Astrocyte of the cerebellum (primary cell): ENCODE data around the gene RPH3AL.

ENCODE experiments used
- DNase-seq: peaks from one replicate; pipeline ENCODE4 v3.0.0-alpha.2; 2011; ENCODE audit warnings: low read depth
- H3K4me3 ChIP-seq: 2 replicates; pipeline ENCODE4 v1.5.1; 2011; ENCODE audit warnings: mild to moderate bottlenecking, low read depth, low read length, moderate library complexity
- in situ Hi-C: cut with HindIII; loops from 2 replicates; pipeline ENCODE4 v1.10.0; 2017; ENCODE audit warnings: low sequenced_read_pairs
- TF ChIP-seq, protein P1 (sequence below): IDR thresholded peaks from 2 replicates; pipeline ENCODE4 v1.5.1; 2012; ENCODE audit warnings: low read length, low read depth, moderate library complexity, mild to moderate bottlenecking; ENCODE audit errors: missing control alignments

Gene RPH3AL

DNA sequence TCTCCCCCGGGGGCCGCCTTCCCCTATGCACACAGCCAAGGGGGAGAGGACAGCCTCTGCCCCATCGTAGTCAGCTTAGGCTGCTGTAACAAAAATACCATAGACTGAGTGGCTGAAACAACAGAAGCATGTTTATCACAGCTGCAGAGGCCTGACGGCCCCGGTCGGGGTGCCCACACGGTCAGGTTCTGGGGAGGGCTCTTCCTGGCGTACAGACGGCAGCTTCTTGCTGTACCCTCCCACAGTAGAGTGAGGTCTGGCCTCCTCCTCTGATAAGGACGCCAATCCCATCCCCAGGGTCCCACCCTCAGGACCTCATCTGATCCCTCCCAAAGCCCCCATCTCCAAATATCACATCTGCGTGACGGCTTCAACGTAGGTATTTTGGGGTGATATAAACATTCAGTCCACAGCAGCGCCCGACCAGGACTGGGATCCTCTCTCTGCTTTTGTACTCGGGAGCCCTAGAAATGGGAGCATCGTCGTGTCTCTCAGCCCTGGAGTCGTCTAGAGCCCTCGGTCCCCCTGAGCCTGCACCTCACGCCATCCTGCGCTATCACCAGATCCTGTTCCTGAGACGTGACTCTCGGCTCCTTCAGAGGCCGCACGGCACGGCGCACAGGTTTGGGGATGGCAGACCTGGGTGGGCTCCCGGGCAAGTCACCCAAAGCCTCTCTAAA lies 67.8 kb downstream of the RPH3AL start:
- in situ Hi-C loops = no loop called here
- H3K4me3 ChIP-seq = no peak overlapping the region
- DNase-seq = no peak
- TF ChIP-seq, protein P1, sequence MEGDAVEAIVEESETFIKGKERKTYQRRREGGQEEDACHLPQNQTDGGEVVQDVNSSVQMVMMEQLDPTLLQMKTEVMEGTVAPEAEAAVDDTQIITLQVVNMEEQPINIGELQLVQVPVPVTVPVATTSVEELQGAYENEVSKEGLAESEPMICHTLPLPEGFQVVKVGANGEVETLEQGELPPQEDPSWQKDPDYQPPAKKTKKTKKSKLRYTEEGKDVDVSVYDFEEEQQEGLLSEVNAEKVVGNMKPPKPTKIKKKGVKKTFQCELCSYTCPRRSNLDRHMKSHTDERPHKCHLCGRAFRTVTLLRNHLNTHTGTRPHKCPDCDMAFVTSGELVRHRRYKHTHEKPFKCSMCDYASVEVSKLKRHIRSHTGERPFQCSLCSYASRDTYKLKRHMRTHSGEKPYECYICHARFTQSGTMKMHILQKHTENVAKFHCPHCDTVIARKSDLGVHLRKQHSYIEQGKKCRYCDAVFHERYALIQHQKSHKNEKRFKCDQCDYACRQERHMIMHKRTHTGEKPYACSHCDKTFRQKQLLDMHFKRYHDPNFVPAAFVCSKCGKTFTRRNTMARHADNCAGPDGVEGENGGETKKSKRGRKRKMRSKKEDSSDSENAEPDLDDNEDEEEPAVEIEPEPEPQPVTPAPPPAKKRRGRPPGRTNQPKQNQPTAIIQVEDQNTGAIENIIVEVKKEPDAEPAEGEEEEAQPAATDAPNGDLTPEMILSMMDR = no peak

DNA sequence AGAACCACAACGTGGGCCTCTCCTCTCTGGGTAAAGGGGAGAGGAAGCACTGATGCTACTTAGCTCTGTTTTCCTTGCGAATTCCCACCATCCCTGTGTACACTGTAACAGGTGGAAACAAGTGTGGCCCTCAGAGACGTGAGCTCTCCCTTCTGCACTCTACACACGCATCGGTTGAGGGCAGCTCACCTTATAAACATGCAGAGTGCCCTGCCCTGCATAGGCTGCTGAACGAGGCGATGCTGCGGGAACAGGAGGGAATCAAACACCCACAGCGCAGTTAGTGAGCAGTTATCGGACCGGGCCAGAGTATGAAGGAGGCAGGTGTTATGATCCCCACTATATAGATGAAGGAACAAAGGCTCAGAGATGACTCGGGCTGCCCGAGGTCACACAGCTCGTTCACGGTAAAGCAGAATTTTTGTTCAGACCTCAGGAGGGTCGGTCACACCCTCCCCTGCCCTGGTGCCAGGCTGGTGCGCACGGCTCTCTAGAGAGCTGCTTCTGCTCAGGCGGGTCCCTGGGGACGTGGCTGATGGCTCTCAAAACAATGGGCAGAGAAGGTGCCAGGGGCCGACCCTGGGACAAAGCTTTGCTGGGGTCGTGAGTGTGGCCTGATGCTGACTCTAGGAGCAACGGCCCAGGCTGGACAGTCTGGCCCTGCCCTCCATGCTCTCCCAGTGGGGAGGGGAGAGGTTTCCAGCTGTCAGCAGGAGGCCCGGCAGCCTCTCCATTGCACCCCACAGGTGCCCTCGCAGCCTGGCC lies 68.5 kb downstream of the RPH3AL start:
- in situ Hi-C loops = no loop called here
- H3K4me3 ChIP-seq = no peak overlapping the region
- TF ChIP-seq, protein P1 = no peak
- DNase-seq = no peak

DNA sequence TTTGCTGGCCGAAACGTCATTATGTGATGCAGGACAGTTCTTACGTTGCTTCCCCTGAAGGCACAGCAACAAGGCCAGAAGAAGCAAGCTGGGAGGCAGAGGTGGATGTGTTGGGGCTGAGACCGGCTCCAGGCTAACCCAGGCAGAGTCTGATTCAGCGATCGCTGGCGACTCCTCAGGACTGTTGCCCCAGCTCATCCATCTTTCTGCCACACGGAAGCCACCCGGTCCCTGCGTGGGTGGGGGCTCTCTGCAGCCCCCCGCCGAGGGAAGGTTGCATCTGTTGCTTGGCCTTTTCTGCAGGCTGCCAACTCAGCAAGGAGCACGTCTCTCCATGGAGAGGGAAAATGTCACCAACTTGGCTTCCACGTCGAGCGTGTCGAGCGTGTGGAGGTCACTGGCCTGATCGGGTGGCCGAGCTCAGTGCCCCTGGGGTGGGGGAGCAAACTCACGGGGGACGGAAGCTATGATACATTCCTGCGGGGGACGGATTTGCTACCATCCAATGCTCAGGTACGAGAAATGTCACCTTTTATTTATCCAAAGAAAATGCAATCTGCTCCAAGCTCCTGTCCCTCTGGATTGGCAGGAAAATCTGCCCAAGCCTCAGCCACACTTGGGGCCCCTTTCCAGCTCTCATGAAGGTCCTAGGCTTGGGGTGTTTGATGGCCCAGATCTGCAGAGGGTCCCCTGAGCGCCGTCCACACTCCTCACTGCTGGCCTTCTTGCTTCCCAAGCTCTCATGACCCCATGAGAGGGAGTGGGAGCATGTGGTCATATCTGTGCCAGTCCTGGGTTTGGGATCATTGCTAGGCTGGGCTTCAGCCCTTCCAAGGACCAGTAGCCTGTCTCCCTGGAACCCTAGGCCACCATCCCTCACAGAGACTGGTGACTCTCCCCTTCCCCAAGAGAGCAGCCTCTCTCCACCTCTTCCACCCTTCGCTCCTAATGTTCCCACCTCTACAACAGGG lies 69.4 kb downstream of the RPH3AL start:
- DNase-seq = no peak
- in situ Hi-C loops = no loop called here
- TF ChIP-seq, protein P1 = no peak
- no peak overlapping the region for H3K4me3 ChIP-seq

DNA sequence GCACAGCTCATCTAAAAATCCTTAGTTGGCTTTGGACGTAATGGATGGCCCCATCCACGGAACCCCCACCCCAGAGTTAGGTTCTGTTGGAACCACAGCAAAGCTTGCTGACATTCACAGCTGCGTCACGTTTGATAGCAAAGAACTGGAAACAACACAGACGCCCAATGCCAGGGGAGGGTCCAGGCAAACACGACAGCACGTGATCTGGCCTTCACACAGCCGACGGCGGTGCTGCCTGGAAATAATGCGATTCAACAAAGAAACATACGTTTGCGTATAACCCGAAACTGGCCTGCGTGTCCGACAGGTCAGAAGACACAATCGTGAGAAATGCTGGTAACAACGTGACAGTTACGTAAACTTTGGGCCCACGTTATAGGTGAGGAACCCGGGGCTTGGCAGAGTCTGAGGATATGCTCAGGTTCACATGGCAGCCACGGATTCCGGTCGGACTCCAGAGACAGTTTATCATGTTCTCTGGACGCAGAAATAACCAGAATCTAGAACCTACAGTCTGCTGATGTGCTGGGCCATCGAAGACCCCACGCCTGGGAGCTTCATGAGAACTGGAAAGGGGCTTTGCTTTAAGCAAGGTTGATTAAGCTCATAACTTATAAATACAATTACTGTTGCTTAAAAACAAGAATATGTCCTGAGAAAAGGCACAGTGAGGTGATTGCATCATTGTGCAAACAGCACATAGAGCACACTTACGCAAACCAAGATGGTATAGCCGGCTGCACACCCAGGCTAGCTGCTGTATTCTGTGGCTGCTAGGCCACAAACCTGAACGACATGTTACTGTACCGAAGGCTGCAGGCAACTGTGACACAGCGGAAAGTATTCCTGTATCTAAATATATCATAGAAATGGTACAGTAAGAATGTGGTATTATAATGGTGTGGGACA lies 70.4 kb downstream of the RPH3AL start:
- no peak overlapping the region for H3K4me3 ChIP-seq
- in situ Hi-C loops = no loop called here
- DNase-seq = no peak
- TF ChIP-seq, protein P1 = no peak

DNA sequence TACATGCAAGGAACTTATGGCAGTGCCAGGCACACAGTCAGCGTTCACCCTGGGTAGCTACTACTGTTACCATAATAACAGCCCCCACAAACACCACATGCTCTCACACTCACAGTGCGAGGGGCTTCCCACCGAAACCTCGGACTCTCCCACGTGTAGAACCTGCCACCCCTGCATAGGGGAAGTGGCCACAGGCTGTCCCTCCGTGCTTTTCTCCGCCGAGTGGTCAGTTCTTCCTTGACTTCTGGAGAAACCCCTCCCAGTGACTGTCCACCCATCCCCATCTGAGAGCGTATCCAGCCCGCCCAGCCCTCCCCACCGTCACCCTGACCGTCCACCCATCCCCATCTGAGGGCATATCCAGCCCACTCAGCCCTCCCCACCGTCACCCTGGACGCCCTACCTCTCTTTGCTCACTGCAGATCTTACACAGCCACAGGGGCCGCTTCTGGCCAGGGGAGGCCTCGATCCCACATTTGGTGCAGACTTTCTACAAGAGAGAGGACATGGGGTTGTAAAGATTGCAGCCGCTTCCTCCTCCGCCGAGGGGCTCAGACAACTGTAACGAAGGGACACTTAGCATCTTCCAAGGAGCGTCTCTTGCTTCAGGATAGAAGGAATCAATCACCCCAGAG lies 71.1 kb downstream of the RPH3AL start:
- H3K4me3 ChIP-seq = no peak overlapping the region
- in situ Hi-C loops = no loop called here
- no peak for DNase-seq
- TF ChIP-seq, protein P1 = no peak
